Activated CD4-positive, alpha-beta T cell treated with anti-CD3 and anti-CD28 coated beads, Interleukin-2, amount 50 U/mL, for 16 hours (primary cell): Measurements from ENCODE around the gene ALCAM.

ENCODE experiments used
- DNase-seq: peaks from one replicate; pipeline ENCODE4 v3.0.0-alpha.2; 2020

The ALCAM gene

DNA sequence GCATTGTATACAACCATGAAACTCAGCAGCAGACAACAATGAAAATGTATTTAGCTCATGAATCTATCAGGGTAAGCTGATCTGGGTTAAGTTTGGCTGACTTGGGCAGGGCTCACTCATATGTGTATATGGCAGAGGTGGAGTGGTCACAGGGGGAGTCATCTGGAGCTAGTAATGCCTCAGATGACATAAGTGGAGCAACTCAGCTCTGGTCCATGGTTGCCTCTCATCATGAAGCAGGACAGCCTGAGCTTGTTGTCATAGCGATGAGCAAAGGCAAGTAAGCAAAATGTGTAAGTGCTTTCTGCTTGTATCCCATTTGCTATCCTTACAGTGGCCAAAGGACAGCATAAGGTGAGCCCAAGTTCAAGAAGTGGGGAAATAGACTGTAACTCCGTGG lies 64.5 kb downstream of the ALCAM start:
- DNase-seq = peak; percentile 0

DNA sequence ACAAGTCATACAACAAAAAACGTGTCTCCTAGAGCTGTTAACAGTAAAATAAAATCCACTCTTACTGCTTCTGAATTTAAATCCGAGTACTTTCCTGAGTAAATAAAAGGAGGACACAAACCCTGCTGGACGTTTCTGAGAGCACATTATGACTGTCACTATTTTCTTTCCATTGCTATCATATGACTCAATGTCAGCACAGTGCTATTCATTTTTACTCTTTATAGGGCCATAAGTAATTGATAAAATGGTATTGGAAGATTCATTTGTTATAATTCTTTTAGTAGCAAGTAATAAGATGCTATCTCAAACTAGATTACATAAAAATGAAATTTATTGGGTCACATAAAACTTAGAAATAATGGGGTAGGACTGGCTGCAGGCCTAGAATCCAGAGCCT lies 68.6 kb downstream of the ALCAM start:
- DNase-seq = no peak

DNA sequence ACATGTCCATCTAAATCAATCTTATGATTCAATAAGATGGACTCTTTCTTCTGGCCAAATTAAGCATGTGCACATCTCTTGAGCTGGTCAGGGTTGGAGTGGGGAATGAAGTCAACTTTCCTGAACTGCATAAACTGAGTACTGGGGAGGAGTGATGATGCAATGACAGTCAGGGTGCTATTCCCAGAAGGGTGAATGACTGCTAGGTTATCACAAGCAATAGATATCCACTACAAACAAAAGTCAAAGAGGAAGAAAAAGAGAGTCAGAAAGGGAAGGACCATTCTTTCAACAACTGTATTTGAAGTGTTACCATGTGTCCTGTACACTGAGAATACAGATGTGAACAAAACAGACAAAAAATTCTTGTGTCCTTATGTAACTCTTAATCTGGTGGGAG lies 70.0 kb downstream of the ALCAM start:
- DNase-seq = no peak

DNA sequence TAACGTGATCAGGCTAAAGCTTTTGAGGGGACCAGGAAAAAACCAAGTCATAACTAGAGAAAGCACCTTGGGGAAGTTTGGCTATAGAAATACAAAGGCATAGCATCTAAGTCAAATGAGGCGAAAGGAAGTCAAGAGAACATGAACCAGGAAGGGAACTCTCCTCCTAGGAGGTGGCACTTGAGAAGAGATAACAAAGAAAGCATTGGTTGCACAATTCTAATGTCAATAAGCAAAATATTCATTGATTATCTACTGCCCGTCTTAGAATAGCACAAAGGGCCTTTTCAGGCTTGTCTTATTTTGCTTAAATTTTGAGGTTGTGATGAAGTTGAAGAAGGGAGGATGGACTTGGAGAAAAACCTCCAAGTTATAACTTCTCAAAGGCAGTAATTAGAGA lies 73.4 kb downstream of the ALCAM start:
- no peak for DNase-seq

DNA sequence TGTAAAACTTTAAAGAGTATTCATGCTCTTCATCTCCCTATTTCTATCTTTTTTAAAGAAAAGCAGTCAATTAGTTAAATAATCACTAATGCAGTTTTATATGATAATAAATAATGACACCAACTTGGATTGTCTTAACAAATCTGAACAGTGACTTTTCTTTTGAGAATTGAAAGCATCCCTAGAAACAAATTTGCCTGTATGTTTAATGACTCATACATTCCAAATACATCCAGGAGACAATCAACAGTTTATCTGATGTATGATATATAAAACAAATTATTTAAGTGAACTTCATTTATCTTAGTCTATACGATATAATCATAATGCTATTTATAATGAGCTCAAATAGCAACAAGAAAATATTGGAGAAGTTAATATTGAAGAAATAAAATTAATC lies 78.0 kb downstream of the ALCAM start:
- DNase-seq = no peak

DNA sequence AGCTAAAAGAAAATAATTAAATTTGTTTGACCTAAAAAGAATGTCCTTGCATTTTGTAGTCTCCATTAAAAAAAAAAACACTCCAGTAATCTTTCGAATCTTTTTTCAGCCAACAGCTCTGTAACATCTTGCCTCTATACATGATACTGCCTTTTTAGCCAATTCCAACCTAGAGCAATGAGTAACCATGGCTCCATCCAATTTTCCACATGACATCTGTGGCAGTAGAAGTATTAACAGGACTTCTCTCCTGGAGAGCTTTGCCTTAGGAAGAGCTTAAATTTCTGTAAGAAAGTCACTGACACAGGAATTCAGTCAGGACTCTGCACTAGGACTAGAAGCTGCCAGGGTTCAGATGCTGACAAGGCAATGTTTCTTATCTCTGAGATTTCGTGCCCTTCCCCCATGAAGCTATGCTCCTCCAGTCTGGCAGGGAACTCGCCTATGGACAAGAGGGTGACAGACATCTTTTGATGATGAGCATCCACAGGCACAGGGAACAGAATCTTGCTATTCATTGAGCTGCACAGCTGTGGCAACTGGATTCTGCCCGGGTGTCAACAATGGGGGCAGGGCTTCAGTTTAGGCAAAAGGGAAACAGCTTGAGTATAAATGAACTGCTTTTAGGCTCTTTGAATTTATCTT lies 81.8 kb downstream of the ALCAM start:
- DNase-seq = no peak

DNA sequence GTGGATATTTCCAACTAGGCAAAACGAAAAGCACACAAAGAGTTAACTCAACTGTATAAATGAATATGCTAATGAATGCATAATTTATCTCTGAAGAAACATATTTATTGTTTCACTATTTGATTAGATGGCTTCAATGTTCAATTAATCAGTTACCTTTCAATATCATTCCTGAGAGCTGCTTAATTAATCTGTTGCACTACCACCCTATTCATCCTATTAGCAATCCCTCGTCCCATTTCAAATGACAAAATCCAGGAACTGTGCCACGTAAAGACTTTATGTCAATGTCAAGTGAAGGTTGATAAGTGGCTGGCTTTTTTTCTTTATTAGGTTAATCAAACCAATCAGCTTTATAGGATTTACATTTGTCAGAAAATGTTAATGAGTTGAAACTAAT lies 82.7 kb downstream of the ALCAM start:
- DNase-seq = no peak

DNA sequence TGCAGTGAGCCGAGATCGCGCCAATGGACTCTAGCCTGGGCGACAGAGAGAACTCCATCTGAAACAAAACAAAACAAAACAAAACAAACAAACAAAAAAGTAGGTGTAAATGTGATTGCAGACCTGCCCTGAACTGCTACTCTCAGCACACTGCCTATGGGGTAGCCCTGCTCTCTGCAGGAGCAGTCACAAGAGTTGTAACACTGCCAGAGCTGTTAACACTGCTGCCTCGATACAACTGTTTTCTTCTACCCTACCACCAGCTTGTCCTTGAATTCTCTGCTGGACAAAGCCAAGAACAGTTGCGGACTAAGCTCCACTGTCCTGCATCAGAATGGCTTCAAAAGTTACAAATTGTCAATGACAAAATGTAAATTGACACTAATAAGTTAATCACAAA lies 89.3 kb downstream of the ALCAM start:
- no peak for DNase-seq

DNA sequence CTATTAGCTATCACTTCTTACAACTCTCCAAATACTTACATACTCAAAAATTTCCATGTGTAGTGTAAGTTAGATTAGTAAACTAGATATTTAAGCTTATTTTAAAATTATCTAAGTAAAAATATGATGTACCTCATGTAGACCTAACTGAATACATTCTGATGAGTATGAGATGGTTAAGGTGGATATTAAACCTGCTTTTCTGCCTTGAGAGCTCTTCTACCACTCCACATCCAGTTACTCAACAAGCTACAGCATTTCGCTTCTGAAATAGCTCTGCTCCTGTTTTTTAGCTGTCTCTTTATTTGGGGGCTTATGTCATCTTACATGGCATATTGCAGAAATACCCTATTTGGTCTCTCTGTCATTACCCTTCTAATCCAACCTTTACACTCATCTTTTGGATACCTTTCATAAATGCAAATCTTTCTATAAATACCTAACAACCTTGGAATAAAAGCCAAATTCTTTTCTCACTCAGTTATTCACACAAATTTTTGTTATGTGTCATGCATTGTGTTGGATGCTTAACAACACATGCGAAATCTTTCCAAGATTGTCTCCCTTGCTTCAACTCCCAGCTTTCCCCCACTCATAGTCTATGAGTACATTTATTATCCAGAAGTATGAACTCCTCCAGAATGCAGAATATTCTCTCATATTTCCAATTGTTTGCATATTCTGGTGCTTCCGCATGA lies 92.0 kb downstream of the ALCAM start:
- no peak for DNase-seq

DNA sequence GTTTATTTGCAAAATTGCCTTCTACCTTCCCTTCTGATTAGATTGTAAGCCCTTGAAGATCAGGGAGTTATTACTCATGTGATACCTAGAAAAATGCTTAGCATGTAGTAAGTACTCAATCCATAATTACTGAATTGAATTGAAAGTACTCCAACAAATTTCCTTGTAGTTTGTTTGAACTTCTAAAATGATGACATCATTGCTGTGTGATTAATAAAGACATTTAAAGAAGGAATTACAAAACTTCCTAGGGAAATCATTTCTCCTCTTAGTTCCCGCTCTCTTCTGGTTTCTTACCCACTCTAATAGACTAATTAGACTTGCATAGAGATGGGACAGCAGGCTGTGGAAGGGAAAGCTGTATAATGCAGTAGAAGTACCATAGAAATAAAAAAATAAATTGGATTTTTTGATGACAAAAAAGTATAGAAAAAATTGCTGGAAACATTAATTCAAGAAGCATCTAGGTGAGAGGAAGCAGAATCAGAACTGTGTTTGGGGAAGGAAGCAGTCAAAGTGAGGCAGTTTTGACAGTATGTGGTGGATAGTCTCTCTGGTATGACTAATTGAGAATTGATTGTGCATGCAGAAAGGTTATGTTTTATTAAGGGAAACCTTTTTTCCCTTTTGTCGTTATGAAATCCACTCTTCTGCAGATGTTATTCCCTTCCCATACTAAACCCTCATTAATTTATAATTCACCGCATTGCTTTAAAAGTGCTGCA lies 93.0 kb downstream of the ALCAM start:
- no peak for DNase-seq

DNA sequence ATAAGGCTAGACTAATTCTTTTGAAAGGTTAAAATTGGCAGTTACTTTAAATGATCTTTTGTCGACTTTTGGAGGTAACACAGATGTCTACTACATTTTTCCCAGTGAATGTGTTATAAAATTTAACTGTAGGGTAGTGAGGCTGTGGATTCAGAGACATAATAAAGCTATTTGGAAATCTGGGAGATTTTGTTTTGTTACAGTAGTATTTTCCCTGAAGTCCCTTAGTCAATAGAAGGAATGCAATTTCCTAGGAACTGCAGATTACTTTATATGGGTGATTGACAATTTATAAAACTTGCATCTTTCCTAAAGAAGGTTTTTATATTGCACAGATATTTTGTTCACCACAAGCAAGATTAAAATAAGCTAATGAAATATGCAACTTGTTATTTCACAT lies 96.9 kb downstream of the ALCAM start:
- DNase-seq = no peak

DNA sequence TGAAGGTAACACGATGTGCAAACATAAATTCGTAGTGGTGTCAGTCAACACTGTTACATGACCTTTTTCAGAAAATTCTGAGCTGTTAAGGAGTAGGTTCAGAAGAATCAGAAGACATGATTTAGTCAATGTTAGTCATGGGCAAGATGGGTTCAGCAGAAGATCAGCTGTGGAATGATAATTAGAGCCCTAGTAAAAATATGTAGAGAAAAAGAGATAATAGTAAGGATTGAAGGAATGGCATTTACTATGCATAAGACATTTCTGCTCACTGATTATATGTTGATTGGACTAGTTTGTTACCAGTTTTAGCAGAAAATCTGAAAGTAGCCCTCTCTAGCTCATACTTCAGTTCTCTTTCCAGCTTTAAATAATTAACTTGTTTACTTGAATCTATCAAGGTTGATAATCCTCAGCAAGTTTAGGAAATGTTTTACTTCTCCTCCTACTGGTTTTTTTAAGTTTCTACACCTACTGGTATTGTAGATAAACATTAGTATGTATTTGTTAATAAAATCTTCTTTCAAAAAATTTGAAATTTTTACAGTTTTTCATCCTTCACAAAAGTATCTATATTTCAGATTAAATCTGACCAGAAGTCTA lies 98.6 kb downstream of the ALCAM start:
- DNase-seq = no peak

DNA sequence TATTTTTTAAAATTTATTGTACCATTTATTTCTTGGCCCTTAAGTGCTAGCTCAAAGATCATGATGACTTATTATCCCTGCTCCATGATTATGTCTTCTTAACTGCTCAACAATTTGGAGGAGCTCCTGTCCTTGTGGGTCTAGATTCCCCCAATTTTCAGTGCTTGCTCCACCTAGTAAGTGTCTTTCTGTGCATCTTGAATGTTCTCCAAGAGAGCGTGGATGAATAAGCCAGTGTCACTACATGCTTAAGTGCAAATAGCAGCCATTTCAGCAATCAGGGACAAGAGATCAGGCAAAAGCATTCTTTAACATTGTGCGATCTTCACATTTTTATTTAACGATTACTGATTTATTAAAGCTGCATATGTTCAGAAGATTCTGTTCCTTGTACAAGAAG lies 99.4 kb downstream of the ALCAM start:
- DNase-seq = no peak

DNA sequence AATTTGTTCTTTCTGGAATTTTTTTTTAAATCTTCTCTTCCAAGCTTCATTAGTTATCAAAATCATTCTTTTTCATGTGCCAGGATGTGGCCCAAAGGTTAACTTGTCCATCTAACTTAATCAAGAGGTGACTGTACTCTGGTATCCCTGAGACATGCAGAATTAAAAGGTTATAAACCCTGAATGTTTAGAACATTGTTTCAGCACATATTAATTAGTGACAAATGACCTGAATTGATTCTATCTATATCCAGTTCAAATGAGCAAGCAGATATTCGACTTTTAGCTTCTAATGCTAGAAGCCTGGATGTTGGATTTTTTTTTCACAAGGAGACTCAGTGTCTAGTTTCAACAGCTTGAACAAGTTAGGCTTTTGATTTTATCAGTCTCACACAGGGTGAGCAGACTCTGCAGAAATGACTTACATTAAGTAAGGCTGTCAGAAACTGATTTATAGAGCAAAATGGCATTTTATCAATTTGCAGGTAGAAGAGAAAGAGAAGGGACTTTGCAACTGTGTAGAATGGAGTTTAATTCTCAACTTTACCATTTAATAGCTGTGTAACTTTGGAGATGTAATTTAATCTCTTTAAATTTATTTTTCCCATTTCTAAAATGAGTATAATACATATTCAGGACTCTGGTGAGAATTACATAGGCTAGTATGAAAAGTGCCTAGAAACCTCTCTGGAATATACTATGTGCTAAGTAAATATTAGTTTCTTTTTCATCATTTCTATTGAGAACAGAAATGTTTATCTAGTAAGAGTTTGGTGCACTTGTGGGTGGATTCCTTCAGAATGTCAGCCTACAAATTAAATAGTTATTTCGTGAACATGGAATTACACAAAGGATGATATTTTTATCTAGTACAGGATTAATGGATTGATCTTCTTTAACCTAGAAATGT lies 100.0 kb downstream of the ALCAM start:
- no peak for DNase-seq

DNA sequence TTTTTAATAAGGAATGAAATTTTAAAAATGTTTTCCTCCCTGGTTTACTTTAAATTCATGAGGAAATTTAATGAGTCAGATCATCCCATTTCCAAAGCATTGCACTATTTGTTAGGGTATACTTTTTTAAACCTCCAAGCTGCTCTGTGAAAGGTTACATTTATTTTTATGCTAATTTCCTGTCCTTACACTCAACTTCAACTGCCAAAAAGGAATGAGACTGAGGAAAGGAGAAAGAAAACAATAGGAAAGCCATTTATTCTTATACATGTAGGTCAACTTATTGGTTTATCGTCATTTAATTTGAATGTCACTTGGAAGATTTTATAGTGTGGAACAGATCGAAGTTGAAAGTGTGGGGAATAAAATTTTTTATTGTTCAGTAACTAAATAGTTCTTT lies 104.1 kb downstream of the ALCAM start:
- no peak for DNase-seq

DNA sequence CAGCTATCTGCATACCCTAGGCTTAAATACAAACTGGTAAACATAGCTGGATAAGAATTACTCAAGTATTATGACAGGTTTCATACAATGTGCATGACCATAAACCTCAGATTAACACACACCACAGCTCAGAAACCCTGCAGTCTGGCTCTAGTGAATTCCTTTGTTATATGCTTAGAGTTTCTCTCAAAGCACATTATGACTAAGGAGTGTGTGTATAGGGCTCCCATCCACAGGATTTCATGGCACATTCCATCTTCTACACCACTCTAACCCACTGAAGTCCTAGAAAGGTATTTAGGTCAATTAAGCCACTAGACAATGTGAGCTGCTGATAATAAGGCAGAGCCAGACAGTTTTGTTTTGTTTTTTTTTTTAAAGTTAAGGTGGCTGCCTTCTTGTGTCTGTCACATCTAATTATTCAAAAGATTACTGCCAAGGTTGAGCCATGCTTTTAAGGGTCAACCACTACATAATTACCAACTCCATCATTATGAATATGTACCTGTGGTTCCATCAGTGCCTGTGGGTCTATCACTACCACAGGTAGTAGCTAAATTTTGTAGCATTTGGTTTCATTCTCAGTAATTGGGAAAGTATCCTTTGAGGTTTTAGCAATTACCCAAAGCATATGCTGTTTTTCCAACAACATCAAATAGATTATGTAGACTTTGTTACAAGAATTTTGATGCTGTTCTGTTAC lies 107.0 kb downstream of the ALCAM start:
- DNase-seq = peak; percentile 5

DNA sequence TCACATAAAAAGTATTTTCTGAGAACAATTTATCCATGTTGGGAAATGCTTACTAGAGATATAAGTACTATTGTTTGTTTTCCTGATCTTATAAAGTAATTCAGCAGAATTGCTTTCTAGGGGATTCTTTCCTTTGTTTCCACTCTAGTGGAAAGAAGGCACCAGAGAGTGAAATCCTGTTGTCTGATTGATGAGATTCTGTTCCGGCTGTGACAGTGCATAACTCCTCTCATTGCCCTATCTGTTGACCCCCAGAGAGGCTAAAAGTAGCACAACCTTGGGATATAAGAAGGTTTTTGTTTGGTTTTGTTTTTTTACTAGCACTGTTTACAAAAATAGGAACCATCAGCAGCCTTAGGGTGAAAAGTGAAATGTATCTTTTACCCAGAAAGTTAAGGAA lies 114.1 kb downstream of the ALCAM start:
- no peak for DNase-seq

DNA sequence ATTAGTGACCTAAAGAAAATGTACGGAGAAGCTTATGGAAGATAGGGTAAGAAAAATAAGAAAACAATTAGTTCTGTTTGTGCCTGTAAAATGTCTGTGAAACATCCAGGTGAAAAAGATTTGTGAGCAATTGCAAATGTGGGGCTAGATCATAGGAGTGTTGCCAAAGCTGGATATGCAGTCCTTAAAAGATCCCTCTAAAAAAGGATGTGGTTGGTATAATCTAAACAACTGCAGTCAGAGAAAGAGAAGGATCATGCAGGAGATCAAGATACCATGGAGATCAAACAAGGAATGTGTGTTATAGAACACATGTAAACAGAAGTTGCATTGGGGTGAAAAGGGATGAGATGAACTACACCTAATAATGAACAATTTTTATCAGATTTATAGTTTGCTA lies 116.8 kb downstream of the ALCAM start:
- DNase-seq = no peak

DNA sequence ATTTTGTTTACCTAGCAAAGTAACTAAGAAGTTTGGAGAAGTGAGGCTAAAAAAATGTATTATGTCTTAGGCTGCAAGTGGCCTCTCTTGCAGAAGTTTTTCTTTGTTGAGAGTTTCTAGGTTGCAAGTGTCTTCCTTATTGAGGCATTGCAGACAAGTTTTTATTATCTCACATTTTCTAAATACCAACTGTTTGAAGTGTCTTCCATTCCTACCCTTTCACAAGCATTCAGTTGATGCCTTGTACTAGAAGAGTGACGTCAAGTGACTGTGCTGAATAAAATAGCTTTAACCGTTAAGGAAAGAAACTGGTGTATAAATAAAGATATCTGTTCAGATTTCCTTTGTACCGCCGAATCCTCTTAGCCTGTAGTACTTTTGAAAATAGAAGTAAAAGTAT lies 123.3 kb downstream of the ALCAM start:
- no peak for DNase-seq

DNA sequence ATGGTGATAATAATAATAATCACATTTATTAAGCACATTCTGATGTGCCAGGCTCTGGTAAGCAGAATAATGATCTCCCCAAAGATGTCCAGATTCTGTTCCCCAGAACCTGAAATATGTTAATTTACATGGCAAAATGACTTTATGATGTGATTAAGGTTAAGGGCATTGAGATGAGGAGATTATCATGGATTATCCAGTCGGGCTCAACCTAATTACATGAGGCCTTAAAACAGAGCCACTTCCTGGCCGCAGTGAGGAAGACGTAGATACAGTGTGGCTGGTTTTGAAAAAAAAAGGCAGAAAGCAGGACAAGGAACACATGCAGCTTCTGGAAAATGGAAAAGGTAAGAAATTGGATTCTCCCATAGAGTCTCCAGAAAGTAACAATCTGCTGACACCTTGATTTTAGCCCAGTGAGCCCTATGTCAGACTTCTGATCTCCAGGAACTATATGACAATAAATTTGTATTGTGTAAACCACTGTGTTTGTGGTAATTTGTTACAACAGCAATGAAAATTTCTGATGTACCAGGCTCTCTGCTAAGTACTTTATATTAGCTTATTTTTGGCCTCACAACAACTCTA lies 126.7 kb downstream of the ALCAM start:
- DNase-seq = no peak

DNA sequence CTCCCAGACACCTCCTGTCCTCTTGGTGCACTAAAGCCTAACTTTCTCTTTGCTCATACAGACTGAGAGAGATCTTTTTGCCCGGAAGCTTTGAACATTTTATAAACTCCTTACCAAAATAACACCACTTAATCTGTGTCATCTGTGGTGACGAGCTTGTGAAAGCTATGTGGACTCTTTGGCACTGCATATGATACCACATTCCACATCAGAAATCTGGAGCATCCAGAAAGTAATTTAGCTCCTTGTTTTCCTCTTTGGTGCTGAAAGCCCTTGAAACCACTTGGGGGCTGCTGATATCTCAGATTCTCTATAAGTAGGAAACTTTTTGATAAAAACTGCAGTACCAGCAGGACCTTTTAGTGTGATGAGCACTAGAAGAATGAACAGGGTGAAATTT lies 128.3 kb downstream of the ALCAM start:
- no peak for DNase-seq

DNA sequence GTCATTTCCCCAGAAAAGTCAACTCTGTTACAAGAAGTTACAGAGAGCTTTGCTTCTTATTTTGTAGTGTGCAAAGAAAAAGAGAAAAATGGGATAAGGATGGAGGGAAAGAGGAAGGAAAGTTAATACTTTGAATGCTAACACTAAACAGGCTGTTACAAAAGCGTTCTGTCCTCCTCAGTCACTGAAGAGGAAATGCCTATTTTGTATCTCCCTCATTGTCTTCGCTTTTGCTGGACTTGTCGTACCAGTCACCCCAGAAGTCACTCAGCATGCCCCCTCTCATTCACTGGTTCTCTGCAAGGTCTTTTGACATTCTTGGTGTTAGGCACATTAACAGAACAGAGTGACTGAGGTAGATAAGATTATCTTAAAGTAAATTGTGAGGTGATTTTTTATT lies 129.6 kb downstream of the ALCAM start:
- DNase-seq = no peak
